Heart right ventricle (tissue), 16 donors: ENCODE data around the gene IL36B. TPM values are rescaled to one million over a fixed set of nuclear protein-coding genes. Genes with fewer than 3 reads are reported as not detected.
A peak's percentile ranks its signal among the peaks of the same experiment; 100 is the strongest.

Source experiments
- ATAC-seq, 8 donors: fragments of 200-7000 bp; cut with Tn5 transposase; one replicate each; pipeline ENCODE4 v1.9.1; 2020; ENCODE audit warnings: mild to moderate bottlenecking in 8 of 8, moderate library complexity in 8 of 8, moderate number of reproducible peaks in 1 of 8
- DNase-seq, 2 donors: peaks; one replicate each; pipeline ENCODE4 v3.0.0-alpha.2; 2020
- H3K27ac ChIP-seq, 10 donors: fragments of 200-600 bp; sonication (generic) in 2 of 10; one replicate each; pipeline versions ENCODE4 v1.5.0 to v1.8.0; 2020 to 2022; ENCODE audit warnings: mild to moderate bottlenecking in 3 of 10
- H3K27me3 ChIP-seq, 7 donors: fragments of 200-600 bp; one replicate each; pipeline ENCODE4 v1.8.0; 2021 to 2022; ENCODE audit warnings: mild to moderate bottlenecking in 2 of 7
- H3K36me3 ChIP-seq, 9 donors: fragments of 200-600 bp; sonication (generic) in 1 of 9; one replicate each; pipeline versions ENCODE4 v1.5.0 to v1.8.0; 2020 to 2022; ENCODE audit warnings: mild to moderate bottlenecking in 2 of 9
- H3K4me1 ChIP-seq, 9 donors: fragments of 200-600 bp; sonication (generic) in 1 of 9; one replicate each; pipeline versions ENCODE4 v1.5.0 to v1.8.0; 2020 to 2022; ENCODE audit warnings: mild to moderate bottlenecking in 4 of 9
- H3K4me3 ChIP-seq, 10 donors: fragments of 200-600 bp; sonication (generic) in 2 of 10; one replicate each; pipeline versions ENCODE4 v1.5.0 to v1.8.0; 2020 to 2022; ENCODE audit warnings: mild to moderate bottlenecking in 7 of 10, moderate library complexity in 2 of 10
- H3K9me3 ChIP-seq, 11 donors: fragments of 200-600 bp in 10 of 11; sonication (generic) in 2 of 11; one replicate each; pipeline versions ENCODE4 v1.5.0 to v1.8.0; 2013 to 2022; ENCODE audit warnings: mild to moderate bottlenecking in 2 of 11, control low read depth in 1 of 11, moderate library complexity in 1 of 11
- WGBS, 2 donors: extraction: QIAGEN DNeasy Blood & Tissue Kit; methylation state at CpG; one replicate each; pipeline ENCODE4 v1.1.7; 2013; ENCODE audit warnings: inconsistent platforms in 1 of 2; 5-methylcytosine and 5-hydroxymethylcytosine counted together
- intact Hi-C, 10 donors: fragments of 100-400 bp; cut with DNase I; formaldehyde crosslinking; loops; one replicate each; pipeline versions ENCODE4 v1.11.1 to v1.14.2; 2022
- polyA plus RNA-seq, 2 donors: library from polyadenylated mRNA; stranded (reverse); fragments of 200-250 nt; gene quantifications; one replicate each; pipeline ENCODE4 v1.2.3, GENCODE V29; 2013
- total RNA-seq, 10 donors: library from RNA; stranded (reverse); fragmentation: NEBNext Ultra II Directional in 3 of 10; extraction: Animal tissue kit (Norgen Biotek cat#: 25700) in 3 of 10; gene quantifications; one replicate each; pipeline versions ENCODE4 v1.2.1 to v1.2.4, GENCODE V29; 2021 to 2023
- TF ChIP-seq, protein P1 (sequence below), 9 donors: fragments of 200-600 bp; sonication (generic) in 2 of 9; IDR thresholded peaks; one replicate each; pipeline versions ENCODE4 v1.5.0 to v1.8.0; 2021 to 2022; ENCODE audit warnings: antibody characterized with exemption in 9 of 9, mild to moderate bottlenecking in 5 of 9, moderate library complexity in 1 of 9
- donor health status: Arrhythmogenic right ventricular cardiomyopathy.
- donor health status: ischemic (EF 13 %, LVEDD 7.1; RV severe dilation, severe dysfunction).
- donor health status: healthy with polysubstance abuse.
- donor health status: DM: no; HTN: yes; CAD: no.
- donor health status: DM: no; HTN: no; CAD: no.
- donor health status: ischemic (EF 25% LVEDD 6.9; RV normal size, moderate dysfunction).
- donor health status: ischemic (EF 25% LVEDD 5.7; RV mildly dilated, moderate dysfunction).
- donor health status: healthy.
- donor health status: DM: yes; HTN: yes; CAD: no.
- donor health status: Ischemic cardiomyopathy.
- donor health status: ischemic (EF 35%, LVEDD 5.7; RV mildly dilated, moderate dysfunction).
- donor health status: nonischemic (EF 11% LVEDD 7.7; RV severe dilation, severe dysfunction).
- donor health status: DM: yes; HTN: yes; CAD: no.
- donor health status: PGD.
- donor health status: ischemic (EF 29% LVEDD 5.4; RV normal size, mild dysfunction).
- donor health status: nonischemic (EF 23%, LVEDD 6.1; RV moderate dilation, normal function).

IL36B gene
- total and polyA plus RNA-seq, 12 donors = not detected

DNA sequence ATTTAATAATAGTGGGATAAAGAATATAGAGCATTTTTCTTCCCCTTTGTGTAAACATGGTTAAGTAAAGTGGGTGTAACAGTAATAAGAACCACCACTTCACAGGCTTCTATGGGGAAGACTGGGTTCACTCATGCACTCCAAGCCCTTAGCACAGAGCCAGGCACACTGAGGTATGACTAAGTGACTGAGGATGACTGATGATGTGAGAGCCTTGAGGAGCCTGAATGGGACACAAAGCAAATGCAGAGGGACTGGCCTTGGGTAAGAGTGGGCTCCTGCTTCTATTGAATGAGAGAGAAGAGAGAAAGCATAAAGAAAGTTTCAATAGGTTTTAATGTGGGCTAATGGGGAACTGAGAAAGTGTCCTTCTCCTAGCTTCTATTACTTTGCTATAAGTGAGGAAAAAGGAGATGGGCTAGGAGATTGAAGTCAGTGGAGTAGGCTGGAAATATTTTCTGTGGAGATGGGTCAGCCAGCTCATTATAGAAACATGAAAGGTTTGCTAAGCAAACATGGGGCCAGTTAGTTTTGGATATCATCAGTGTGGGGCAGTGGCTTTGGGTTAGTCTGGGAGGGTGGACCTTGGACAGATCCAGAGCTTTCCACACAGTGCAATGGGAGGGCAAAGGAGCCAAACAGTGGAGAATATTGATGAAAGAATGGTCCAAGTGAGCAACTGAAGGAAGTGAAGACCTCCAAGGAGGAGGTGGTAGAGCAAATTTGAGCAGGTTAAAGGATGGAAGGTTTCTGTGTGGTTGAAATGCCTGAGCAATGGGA lies 35.7 kb upstream of the IL36B start:
- no peak overlapping the region for H3K27ac ChIP-seq
- ATAC-seq (no peak), DNase-seq (no peak)
- no peaks in the 10 kb centered on the region for H3K36me3 ChIP-seq
- no peak overlapping the region for H3K4me3 ChIP-seq
- H3K27me3 ChIP-seq = peaks cover 0 to 8% (median 0%) of the 10 kb centered on the region in 7 donors
- intact Hi-C loops = loop anchor here in 2 of 10 donors (5.0 to 10.0 kb wide), 2 partner anchors 96 to 109 kb away; no protein-coding TSS in a partner anchor
- no peaks in the 10 kb centered on the region for H3K4me1 ChIP-seq
- peaks cover 0 to 5% (median 0%) of the 10 kb centered on the region in 11 donors for H3K9me3 ChIP-seq
- TF ChIP-seq, protein P1, sequence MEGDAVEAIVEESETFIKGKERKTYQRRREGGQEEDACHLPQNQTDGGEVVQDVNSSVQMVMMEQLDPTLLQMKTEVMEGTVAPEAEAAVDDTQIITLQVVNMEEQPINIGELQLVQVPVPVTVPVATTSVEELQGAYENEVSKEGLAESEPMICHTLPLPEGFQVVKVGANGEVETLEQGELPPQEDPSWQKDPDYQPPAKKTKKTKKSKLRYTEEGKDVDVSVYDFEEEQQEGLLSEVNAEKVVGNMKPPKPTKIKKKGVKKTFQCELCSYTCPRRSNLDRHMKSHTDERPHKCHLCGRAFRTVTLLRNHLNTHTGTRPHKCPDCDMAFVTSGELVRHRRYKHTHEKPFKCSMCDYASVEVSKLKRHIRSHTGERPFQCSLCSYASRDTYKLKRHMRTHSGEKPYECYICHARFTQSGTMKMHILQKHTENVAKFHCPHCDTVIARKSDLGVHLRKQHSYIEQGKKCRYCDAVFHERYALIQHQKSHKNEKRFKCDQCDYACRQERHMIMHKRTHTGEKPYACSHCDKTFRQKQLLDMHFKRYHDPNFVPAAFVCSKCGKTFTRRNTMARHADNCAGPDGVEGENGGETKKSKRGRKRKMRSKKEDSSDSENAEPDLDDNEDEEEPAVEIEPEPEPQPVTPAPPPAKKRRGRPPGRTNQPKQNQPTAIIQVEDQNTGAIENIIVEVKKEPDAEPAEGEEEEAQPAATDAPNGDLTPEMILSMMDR (IDR thresholded peaks at IDR 0.05) = no peak

DNA sequence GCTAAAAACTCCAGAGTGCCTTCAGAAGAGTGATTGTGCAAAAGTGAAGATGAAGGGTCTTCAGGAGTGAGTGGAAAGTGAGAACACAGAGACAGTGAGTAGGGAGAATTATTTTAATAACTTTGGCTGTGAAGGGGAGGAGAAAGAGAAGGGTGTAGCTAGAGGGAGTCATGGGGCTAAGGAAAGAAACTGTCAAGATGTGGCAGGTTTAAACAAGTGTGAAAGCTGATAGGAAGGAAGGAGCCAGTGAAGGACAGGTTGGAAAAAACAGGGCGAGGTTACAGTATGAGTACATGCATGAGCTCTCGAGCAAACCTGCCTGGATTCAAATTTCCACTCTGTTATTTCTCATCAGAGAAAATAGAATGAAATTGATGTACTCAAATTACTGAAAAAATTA lies 32.9 kb upstream of the IL36B start:
- ATAC-seq = no peak

DNA sequence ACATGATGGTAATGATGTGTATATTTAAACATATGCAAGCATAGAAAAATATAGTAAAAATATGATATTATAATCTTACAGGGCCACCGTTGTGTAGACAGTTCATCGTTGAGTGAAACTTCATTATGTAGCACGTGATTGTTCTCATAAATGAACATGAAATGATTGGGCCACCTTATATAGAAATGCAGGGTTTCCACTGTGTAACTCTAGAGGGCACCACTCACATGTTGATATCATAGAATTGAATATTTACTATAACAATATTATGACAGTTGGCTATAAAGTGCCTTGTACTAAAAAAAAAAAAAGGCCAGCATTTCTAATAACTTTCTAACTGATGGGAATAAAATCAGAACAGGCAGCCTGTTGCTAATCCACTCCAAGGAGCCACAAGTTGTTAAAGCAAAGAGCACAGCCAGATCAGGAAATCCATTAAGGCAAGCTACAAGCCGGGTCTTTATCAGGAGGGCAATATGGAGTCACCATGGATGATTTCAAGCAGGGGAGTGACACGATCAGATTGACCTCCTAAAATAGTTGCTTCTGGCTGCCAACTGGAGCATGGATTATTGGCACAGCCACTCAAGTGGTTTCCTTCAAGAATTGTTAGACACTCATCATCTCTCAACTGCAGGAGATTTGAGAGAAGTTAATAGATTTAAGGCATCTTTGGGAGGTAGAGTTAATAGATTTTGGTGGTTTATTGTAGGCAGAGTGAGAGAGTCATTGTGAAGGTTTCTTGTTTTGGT lies 31.8 kb upstream of the IL36B start:
- Histone ChIP-seq H3K9me3 (peaks cover 0 to 5% (median 0%) of the 10 kb centered on the region in 11 donors), H3K27ac (no peak overlapping the region), H3K4me1 (no peaks in the 10 kb centered on the region), H3K27me3 (peaks cover 0 to 17% (median 0%) of the 10 kb centered on the region in 7 donors), H3K4me3 (no peak overlapping the region), H3K36me3 (no peaks in the 10 kb centered on the region)
- TF ChIP-seq, protein P1 (IDR thresholded peaks at IDR 0.05) = peak in 6 of 9 donors; percentile 17 to 49 (median 30)
- intact Hi-C loops = loop anchor here in 3 of 10 donors (5.0 to 10.0 kb wide), 2 partner anchors 100 to 113 kb away; no protein-coding TSS in a partner anchor
- ATAC-seq (no peak), DNase-seq (no peak)
- WGBS, 2 donors = 44 to 58% methylated on average over 5 of the region's 5 CpGs

More for the DNA sequence above, 32.9 kb upstream of the IL36B start:
- Histone ChIP-seq H3K4me3 (no peak overlapping the region), H3K9me3 (peaks cover 0 to 5% (median 0%) of the 10 kb centered on the region in 11 donors), H3K36me3 (no peaks in the 10 kb centered on the region), H3K27ac (no peak overlapping the region), H3K4me1 (no peaks in the 10 kb centered on the region), H3K27me3 (peaks cover 0 to 21% (median 0%) of the 10 kb centered on the region in 7 donors)
- 70 to 71% methylated on average over 2 of the region's 2 CpGs for WGBS, 2 donors
- TF ChIP-seq, protein P1 (IDR thresholded peaks at IDR 0.05) = no peak
- DNase-seq = no peak
- intact Hi-C loops = loop anchor here in 2 of 10 donors (5.0 to 10.0 kb wide), 2 partner anchors 99 to 112 kb away; no protein-coding TSS in a partner anchor

DNA sequence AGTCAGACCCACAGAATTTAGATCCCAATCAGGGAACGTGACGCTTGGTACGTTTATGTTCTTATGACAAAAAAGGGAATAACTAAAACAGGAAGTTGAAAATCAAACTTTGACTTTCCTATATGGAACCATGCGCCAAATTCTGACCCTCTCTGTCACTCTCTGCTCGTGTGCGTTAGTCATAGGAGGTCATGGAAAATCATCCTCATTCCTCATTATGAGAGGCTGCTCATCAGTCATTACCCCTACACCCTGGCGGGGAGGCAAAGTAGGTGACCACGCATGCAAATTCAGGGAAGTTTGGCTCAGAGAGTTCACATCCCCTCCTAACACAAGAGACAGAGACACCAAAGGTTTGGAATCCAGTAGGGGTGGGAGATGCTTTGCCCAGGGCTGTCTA lies 30.6 kb upstream of the IL36B start:
- intact Hi-C loops = loop anchor here in 3 of 10 donors (5.0 to 10.0 kb wide), 2 partner anchors 102 to 114 kb away; no protein-coding TSS in a partner anchor
- H3K9me3 ChIP-seq = peaks cover 0 to 5% (median 0%) of the 10 kb centered on the region in 11 donors
- no peaks in the 10 kb centered on the region for H3K36me3 ChIP-seq
- TF ChIP-seq, protein P1 (IDR thresholded peaks at IDR 0.05) = no peak
- no peak overlapping the region for H3K4me3 ChIP-seq
- DNase-seq = no peak
- H3K4me1 ChIP-seq = peaks cover 0 to 4% (median 0%) of the 10 kb centered on the region in 9 donors
- H3K27me3 ChIP-seq = peaks cover 0 to 17% (median 0%) of the 10 kb centered on the region in 7 donors
- H3K27ac ChIP-seq = peak overlapping the region in 1 of 10 donors; percentile 38
- ATAC-seq = peak in 1 of 8 donors; percentile 16
- WGBS, 2 donors = 74 to 76% methylated on average over 8 of the region's 8 CpGs
